PC-3 (cell line): ENCODE results near the gene ANKH. TPM values are rescaled to one million over a fixed set of nuclear protein-coding genes. Genes with fewer than 3 reads are reported as not detected.

ENCODE experiments used
- ATAC-seq: fragments of 200-7000 bp; cut with Tn5 transposase; 2 replicates; pipeline ENCODE4 v1.9.1; 2020; ENCODE audit warnings: mild to moderate bottlenecking, moderate library complexity
- BruUV-seq: library from RNA; stranded (reverse); fragments of 400-500 nt; replicated peaks from 2 replicates; lab custom pipeline; 2021; lab: Mats Ljungman, UMichigan
- CTCF ChIA-PET: fragments of 300-600 bp; sonication (Branson Sonifier 250); formaldehyde crosslinking; loops from one replicate; lab custom pipeline; 2022; ENCODE audit warnings: antibody characterized with exemption; lab: Charles Lee
- POLR2A ChIA-PET: fragments of 300-600 bp; sonication (Branson Sonifier 250); formaldehyde crosslinking; loops from one replicate; lab custom pipeline; 2022; ENCODE audit warnings: antibody characterized with exemption; ENCODE audit not compliant: unreplicated experiment; lab: Charles Lee
- DNase-seq: peaks from one replicate; pipeline ENCODE4 v3.0.0-alpha.2; 2015
- H2AFZ ChIP-seq: fragments of 300-600 bp; sonication (generic); 2 replicates; pipeline ENCODE4 v1.6.0; 2016; ENCODE audit warnings: antibody characterized with exemption, low read length
- H3F3A ChIP-seq: fragments of 300-600 bp; sonication (generic); one replicate; pipeline ENCODE4 v1.6.0; 2017; ENCODE audit warnings: antibody characterized with exemption, low read length, control low read depth, mild to moderate bottlenecking; ENCODE audit not compliant: unreplicated experiment
- H3K27ac ChIP-seq: fragments of 300-600 bp; sonication (generic); 2 replicates; pipeline ENCODE4 v1.5.1; 2016; ENCODE audit warnings: mild to moderate bottlenecking, low read length
- H3K27me3 ChIP-seq: fragments of 300-600 bp; sonication (generic); 2 replicates; pipeline ENCODE4 v1.6.1; 2016; ENCODE audit warnings: low read length, mixed read lengths
- H3K36me3 ChIP-seq: fragments of 300-600 bp; sonication (generic); 2 replicates; pipeline ENCODE4 v1.6.1; 2016; ENCODE audit warnings: low read depth, mixed run types, low read length, mixed read lengths
- H3K4me1 ChIP-seq: fragments of 300-600 bp; sonication (generic); 2 replicates; pipeline ENCODE4 v1.5.1; 2016; ENCODE audit warnings: low read length; ENCODE audit not compliant: insufficient read depth
- H3K4me2 ChIP-seq: fragments of 300-600 bp; sonication (generic); 2 replicates; pipeline ENCODE4 v1.6.0; 2016; ENCODE audit warnings: low read length
- H3K4me3 ChIP-seq: fragments of 300-600 bp; sonication (generic); 2 replicates; pipeline ENCODE4 v1.5.1; 2016; ENCODE audit warnings: mild to moderate bottlenecking, low read length, mixed read lengths
- H3K79me2 ChIP-seq: fragments of 300-600 bp; sonication (generic); 2 replicates; pipeline ENCODE4 v1.6.1; 2017; ENCODE audit warnings: low read length, mixed read lengths
- H3K9ac ChIP-seq: fragments of 300-600 bp; sonication (generic); 2 replicates; pipeline ENCODE4 v1.6.0; 2016; ENCODE audit warnings: mild to moderate bottlenecking, low read length
- H3K9me2 ChIP-seq: fragments of 300-600 bp; sonication (generic); replicated peaks from 2 replicates; pipeline ENCODE4 v1.6.1; 2016; ENCODE audit warnings: mixed run types, low read length, mixed read lengths
- H3K9me3 ChIP-seq: fragments of 300-600 bp; sonication (generic); 2 replicates; pipeline ENCODE4 v1.6.1; 2016; ENCODE audit warnings: low read length, mixed read lengths
- H4K20me1 ChIP-seq: fragments of 300-600 bp; sonication (generic); 2 replicates; pipeline ENCODE4 v1.6.1; 2016; ENCODE audit warnings: low read length, mixed read lengths
- EZH2 ChIP-seq: fragments of 300-600 bp; sonication (generic); IDR thresholded peaks from one replicate; pipeline ENCODE4 v1.6.1; 2017; ENCODE audit warnings: antibody characterized with exemption, mild to moderate bottlenecking, low read length; ENCODE audit not compliant: unreplicated experiment
- EZH2phosphoT487 ChIP-seq: fragments of 300-600 bp; sonication (generic); IDR thresholded peaks from 2 replicates; pipeline ENCODE4 v1.6.1; 2018; ENCODE audit warnings: mild to moderate bottlenecking, antibody characterized with exemption, low read length, borderline replicate concordance
- intact Hi-C: fragments of 100-400 bp; cut with micrococcal nuclease; formaldehyde crosslinking; loops from 2 replicates; pipeline ENCODE4 v1.9.0; 2023
- total RNA-seq: library from RNA; depleted of rRNA; stranded (reverse); fragments of >200 nt; gene quantifications from 2 replicates; pipeline ENCODE4 v1.2.3, GENCODE V29; 2014
- TF ChIP-seq, protein P1 (sequence below): fragments of 300-600 bp; sonication (generic); conservative IDR thresholded peaks from 2 replicates; pipeline ENCODE4 v1.5.1; 2017; ENCODE audit warnings: antibody characterized with exemption, low read depth, mild to moderate bottlenecking, low read length

The ANKH gene
- total RNA-seq, 1 experiment from 2014 or later = 11.6 TPM

DNA sequence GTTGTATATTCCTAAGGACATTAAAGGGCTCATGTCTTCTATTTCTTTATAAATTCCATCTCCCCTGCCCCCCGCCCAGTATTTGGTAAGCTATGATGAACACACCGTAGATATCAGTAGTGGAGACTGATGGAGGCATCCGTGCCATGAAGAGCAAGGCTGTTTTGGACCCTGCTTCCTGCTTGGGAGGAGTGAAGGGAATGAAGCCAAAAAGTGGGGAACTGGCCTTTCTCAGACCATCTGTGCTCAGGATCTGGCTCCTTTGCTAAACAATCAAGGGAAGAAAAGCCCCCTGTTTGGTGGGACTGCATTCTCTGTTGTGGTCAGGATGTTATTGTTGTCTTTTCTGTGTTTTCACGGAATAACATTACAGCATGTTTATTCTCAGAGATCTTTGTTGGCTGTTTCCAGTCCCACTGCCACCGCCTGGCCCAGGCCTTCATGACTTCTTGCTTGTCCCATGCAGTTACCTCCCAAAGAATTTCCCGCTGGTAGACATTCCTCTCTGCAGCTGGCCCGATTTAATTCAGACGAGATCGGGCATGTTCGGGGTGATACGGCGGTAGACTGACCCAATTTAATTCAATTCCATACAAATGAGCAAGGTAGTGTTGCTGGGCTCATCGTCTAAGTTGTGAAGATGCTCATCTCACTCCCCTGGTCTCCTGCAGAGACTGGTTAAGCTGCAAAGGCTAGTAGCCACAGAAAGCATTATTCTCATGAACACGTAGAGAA, 31.4 kb upstream of the ANKH start:
- Histone ChIP-seq H3K4me1 (no peaks in the 10 kb centered on the region), H3K79me2 (no peaks in the 10 kb centered on the region), H2AFZ (no peak overlapping the region), H3K4me3 (no peak overlapping the region), H3K9me3 (no peaks in the 10 kb centered on the region), H3F3A (no peaks in the 10 kb centered on the region), H3K36me3 (no peaks in the 10 kb centered on the region), H3K9me2 (no peaks in the 10 kb centered on the region), H4K20me1 (no peaks in the 10 kb centered on the region), H3K27me3 (no peaks in the 10 kb centered on the region), H3K9ac (no peak overlapping the region), H3K4me2 (no peak overlapping the region), H3K27ac (no peak overlapping the region)
- TF ChIP-seq, protein P1, sequence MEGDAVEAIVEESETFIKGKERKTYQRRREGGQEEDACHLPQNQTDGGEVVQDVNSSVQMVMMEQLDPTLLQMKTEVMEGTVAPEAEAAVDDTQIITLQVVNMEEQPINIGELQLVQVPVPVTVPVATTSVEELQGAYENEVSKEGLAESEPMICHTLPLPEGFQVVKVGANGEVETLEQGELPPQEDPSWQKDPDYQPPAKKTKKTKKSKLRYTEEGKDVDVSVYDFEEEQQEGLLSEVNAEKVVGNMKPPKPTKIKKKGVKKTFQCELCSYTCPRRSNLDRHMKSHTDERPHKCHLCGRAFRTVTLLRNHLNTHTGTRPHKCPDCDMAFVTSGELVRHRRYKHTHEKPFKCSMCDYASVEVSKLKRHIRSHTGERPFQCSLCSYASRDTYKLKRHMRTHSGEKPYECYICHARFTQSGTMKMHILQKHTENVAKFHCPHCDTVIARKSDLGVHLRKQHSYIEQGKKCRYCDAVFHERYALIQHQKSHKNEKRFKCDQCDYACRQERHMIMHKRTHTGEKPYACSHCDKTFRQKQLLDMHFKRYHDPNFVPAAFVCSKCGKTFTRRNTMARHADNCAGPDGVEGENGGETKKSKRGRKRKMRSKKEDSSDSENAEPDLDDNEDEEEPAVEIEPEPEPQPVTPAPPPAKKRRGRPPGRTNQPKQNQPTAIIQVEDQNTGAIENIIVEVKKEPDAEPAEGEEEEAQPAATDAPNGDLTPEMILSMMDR = no peak
- TF ChIP-seq EZH2 (no peak), EZH2phosphoT487 (no peak)
- ChIA-PET CTCF (no interaction called here), POLR2A (no interaction called here)
- BruUV-seq = no TSS peak
- ATAC-seq (no peak), DNase-seq (no peak)
- intact Hi-C loops = no loop called here

DNA sequence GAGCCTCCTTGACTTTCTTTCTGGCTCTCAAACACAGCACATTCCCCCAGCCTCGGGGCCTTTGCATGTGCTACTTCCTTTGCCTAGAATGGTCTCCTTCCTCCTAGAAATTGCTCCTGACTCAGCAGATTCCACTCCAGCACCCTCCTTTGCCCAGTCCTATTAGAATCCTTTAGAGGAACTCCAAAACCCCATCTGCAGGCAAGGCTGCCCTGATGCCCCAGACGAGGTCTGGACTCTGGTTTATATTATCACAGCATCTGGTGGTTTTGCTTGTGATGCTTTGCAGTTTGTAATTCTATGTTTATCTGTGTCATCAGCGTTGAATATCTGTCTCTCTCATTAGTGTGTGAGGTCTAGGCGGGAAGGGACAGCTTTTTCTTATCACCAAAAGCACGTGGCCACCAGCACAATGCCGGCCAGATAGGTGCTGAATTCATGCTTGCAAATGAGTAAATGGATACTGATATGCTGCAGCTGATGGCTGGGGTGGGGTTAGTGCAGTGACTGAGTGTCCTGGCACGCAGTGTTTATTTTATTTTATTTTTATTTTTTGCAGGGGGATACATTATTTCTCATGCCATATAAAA, 30.0 kb upstream of the ANKH start:
- BruUV-seq = no TSS peak
- H3K27ac ChIP-seq = no peak overlapping the region
- H3K36me3 ChIP-seq = no peaks in the 10 kb centered on the region
- H3K4me2 ChIP-seq = no peak overlapping the region
- H3F3A ChIP-seq = no peaks in the 10 kb centered on the region
- H4K20me1 ChIP-seq = no peaks in the 10 kb centered on the region
- ATAC-seq (no peak), DNase-seq (no peak)
- ChIA-PET POLR2A (no interaction called here), CTCF (no interaction called here)
- no peaks in the 10 kb centered on the region for H3K79me2 ChIP-seq
- H3K27me3 ChIP-seq = no peaks in the 10 kb centered on the region
- H3K9me2 ChIP-seq = no peaks in the 10 kb centered on the region
- TF ChIP-seq EZH2 (no peak), EZH2phosphoT487 (no peak)
- TF ChIP-seq, protein P1 = no peak
- H3K9ac ChIP-seq = no peak overlapping the region
- H3K9me3 ChIP-seq = no peaks in the 10 kb centered on the region
- H3K4me3 ChIP-seq = no peak overlapping the region
- H2AFZ ChIP-seq = no peak overlapping the region
- intact Hi-C loops = no loop called here
- H3K4me1 ChIP-seq = no peaks in the 10 kb centered on the region

DNA sequence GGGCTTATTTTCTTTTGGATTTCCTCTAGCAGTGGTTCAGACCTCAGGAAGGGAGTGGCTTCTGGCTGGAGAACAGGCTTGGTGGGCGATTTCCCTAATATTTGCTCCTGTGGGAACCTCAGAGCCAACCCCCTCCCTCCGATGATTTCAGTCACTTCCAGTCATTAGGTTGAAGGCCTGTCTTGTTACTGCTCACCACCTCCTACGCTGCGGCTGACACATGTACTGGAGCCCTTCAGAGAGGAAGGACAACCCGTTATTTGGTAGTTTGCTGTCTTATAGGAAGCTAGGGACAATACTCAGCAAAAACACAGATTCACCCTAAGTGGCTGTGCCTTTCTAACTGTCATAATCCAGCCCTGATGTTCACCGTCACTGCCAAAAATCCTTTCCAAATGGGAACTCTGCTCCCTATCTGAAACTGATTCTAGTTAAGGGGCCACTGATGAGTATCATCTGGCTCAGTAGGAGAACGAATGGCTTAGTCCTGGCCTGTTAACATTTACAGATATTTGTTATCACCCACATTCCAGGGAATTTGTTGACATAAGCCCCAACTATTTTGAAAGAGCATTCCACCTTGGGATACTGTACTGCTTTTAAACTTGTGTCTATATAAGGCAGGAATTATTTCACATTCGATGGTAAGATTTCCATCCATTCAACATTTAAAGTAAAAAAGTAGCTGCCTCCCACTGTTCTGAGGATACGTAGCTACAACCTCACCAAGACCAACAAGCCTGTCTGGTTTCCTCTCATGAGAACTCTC, 29.3 kb upstream of the ANKH start:
- Histone ChIP-seq H4K20me1 (no peaks in the 10 kb centered on the region), H3K4me3 (no peak overlapping the region), H3K27me3 (no peaks in the 10 kb centered on the region), H3K9ac (no peak overlapping the region), H3F3A (no peaks in the 10 kb centered on the region), H3K36me3 (no peaks in the 10 kb centered on the region), H3K27ac (no peak overlapping the region), H2AFZ (no peak overlapping the region), H3K9me2 (no peaks in the 10 kb centered on the region), H3K79me2 (no peaks in the 10 kb centered on the region), H3K9me3 (no peaks in the 10 kb centered on the region), H3K4me1 (no peaks in the 10 kb centered on the region), H3K4me2 (no peak overlapping the region)
- no peak for ATAC-seq
- ChIA-PET CTCF (no interaction called here), POLR2A (no interaction called here)
- BruUV-seq = no TSS peak
- intact Hi-C loops = no loop called here
- TF ChIP-seq, protein P1 = no peak
- no peak for TF ChIP-seq EZH2
- TF ChIP-seq EZH2phosphoT487 = no peak
- DNase-seq = no peak
